A549 treated with AZD2906 at 1 μM for 4 hours (cell line): ENCODE measurements around the gene CCL13. TPM values are rescaled to one million over a fixed set of nuclear protein-coding genes. Genes with fewer than 3 reads are reported as not detected.

Source experiments
- total RNA-seq: library from RNA; stranded (reverse); fragments of 200-300 nt; extraction: Qiagen RNA extraction; gene quantifications from 5 replicates; pipeline ENCODE4 v1.2.3, GENCODE V29; 2022

The CCL13 gene
- not detected in 5 replicates for total RNA-seq

GRCh38 chr17:34356194-34356593 is at the start of gene CCL13:
CCL13 (plus strand) TSS chr17:34356480; CDS start chr17:34356527, 47 bp downstream.

GRCh38 chr17:34319039-34319483 is 37.2 kb upstream of the CCL13 start, which contains the start of gene CCL8:
CCL8 (plus strand) TSS chr17:34319435; CDS start chr17:34319502, 67 bp downstream.

GRCh38 chr17:34363183-34363661 is 6.9 kb downstream of the CCL13 start, which contains the start of gene CCL1:
CCL1 (minus strand) TSS chr17:34363233; CDS start chr17:34363161, 72 bp downstream.

Other genes starting within 250 kb of the CCL13 start
- gene CCL2, start 101.2 kb upstream of the CCL13 start, total RNA-seq: 5.7 to 7.7 TPM (median 5.8 TPM) in 5 replicates
- gene CCL7, start 86.3 kb upstream of the CCL13 start, total RNA-seq: 0.11 to 0.25 TPM (median 0.22 TPM) in 5 replicates
- gene CCL11, start 70.7 kb upstream of the CCL13 start, total RNA-seq: not detected in 5 replicates
- gene CCL8, start 37.0 kb upstream of the CCL13 start, total RNA-seq: not detected in 5 replicates
- not detected in 5 replicates for gene CCL1, start 6.8 kb downstream of the CCL13 start, total RNA-seq
- 0.03 TPM in 1 of 5 replicates, not detected in the others for gene TMEM132E, start 223.1 kb downstream of the CCL13 start, total RNA-seq